ENCODE data around the gene MRPS5.

MRPS5 gene

DNA sequence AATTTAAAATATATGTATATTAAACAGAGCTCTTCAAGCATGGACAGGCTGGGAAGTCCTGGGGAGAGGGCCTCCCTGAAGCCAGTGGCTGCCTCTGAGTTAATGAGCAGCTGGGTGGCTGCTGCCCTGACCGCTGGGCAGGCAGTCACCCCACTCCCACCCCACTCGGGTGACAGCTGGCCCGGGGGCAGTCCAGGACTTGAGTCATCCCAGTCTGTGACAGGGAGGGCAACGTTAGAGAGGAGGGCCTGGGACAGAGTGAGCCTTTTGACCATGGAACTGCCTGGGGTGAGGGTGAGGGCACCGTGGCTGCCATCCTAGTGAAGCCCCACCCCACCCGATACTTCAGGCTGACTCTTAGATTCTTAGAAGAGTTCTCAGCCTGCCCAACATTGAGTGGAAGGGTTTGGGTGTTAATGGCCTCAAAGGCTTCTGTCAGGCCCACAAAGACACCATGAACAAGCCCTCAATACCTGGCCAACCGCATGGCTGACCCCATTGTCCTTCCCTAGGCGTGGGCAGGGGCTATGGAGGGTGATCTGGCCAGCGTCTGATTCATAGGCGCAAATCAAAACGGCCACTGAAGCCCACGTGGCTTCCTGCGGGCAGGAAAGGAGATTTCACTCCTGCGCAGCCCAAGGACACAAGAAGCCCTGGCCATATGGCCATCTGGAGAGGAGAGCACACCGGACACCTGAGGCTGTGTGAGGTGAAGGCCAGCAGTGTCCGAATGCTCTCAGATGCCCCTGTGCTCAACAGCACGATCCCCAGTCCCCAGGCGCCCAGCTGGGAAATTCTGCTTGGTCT is 47.5 kb downstream of the MRPS5 start:
- no peak overlapping the region for H3K4me3 ChIP-seq (ENCODE audit: control insufficient read depth, low read depth, low read length)
- TF ChIP-seq CTCF (conservative IDR thresholded peaks at IDR 0.05; ENCODE audit: control insufficient read depth, insufficient read depth, low read depth, low read length) = no peak
- DNase-seq (ENCODE audit: low read depth) = no peak

GRCh38 chr2:95072424-95072823 is 49.2 kb downstream of the MRPS5 start:
- no peak overlapping the region for H3K4me3 ChIP-seq (ENCODE audit: control insufficient read depth, low read depth, low read length)
- TF ChIP-seq CTCF (conservative IDR thresholded peaks at IDR 0.05; ENCODE audit: control insufficient read depth, insufficient read depth, low read depth, low read length) = no peak
- no peak for DNase-seq (ENCODE audit: low read depth)

DNA sequence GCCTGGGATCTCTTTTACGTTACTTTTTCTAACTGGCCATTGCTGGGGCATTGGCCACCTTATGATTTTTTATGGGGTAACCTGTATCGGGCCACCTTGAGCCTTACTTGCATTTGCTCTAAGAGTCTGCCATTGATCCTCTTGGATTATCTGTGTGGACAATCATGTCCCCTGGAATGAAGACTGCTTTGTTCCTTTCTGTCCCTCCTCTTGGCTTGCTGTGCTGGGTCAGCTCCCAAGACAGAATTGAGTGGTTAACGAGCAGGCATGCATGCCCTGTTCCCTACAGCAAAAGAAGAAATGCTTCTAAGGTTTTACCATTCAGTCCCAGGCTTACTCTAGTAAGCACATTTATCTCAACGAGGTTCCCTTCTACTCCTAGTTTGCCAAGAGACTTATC is 49.8 kb downstream of the MRPS5 start:
- TF ChIP-seq CTCF (conservative IDR thresholded peaks at IDR 0.05; ENCODE audit: control insufficient read depth, insufficient read depth, low read depth, low read length) = no peak
- no peak for DNase-seq (ENCODE audit: low read depth)
- no peak overlapping the region for H3K4me3 ChIP-seq (ENCODE audit: control insufficient read depth, low read depth, low read length)

- TF ChIP-seq CTCF (conservative IDR thresholded peaks at IDR 0.05; ENCODE audit: control insufficient read depth, insufficient read depth, low read depth, low read length) = no peak
- no peak for DNase-seq (ENCODE audit: low read depth)
- H3K4me3 ChIP-seq (ENCODE audit: control insufficient read depth, low read depth, low read length) = no peak overlapping the region
Measured at GRCh38 chr2:95069465-95069864, 52.1 kb downstream of the MRPS5 start.

DNA sequence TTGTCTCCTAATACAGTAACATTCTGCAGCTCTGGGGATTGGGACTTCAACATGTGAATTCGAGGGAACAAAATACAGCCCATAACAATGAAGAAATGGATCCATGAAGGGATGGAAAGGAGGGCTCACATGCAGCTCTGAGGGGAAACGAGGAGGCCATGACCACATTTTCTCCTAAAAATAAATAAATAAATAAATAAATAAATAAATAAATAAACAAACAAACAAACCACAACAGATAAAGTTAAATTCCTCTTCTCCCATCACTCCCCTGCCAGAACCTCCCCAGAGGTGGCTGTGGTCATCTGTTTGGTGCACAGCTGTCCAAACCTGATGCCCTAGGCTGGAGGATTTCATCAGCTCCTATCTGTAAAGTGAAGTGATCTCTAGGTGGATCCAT is 53.4 kb downstream of the MRPS5 start:
- DNase-seq (ENCODE audit: low read depth) = no peak
- TF ChIP-seq CTCF (conservative IDR thresholded peaks at IDR 0.05; ENCODE audit: control insufficient read depth, insufficient read depth, low read depth, low read length) = no peak

GRCh38 chr2:95063086-95063958 is 58.3 kb downstream of the MRPS5 start:
- H3K4me3 ChIP-seq (ENCODE audit: control insufficient read depth, low read depth, low read length) = no peak overlapping the region
- no peak for TF ChIP-seq CTCF (conservative IDR thresholded peaks at IDR 0.05; ENCODE audit: control insufficient read depth, insufficient read depth, low read depth, low read length)
- DNase-seq (ENCODE audit: low read depth) = no peak

More for the DNA sequence above, 53.4 kb downstream of the MRPS5 start:
- no peak overlapping the region for H3K4me3 ChIP-seq (ENCODE audit: control insufficient read depth, low read depth, low read length)

Measured in fibroblast of mammary gland (primary cell).